Ovary (tissue), 3 donors: Measurements from ENCODE around the gene CAMTA1.

Experiments used
- CTCF ChIP-seq, 3 donors: fragments of 450-650 bp in 2 of 3; fragments of 200-600 bp in 1 of 3; IDR thresholded peaks; one replicate each; pipeline versions ENCODE4 v1.5.1 to v1.8.0; 2016 to 2022; ENCODE audit warnings: antibody characterized with exemption in 3 of 3, mild to moderate bottlenecking in 1 of 3
- POLR2A ChIP-seq: fragments of 450-650 bp; IDR thresholded peaks from one replicate; pipeline ENCODE4 v1.6.1; 2017; ENCODE audit warnings: antibody characterized with exemption, mild to moderate bottlenecking, moderate library complexity
- donor health status: DM: no; HTN: no; CAD: no.

- TF ChIP-seq POLR2A (no peak), CTCF (IDR thresholded peaks at IDR 0.05) (peak in 1 of 3 donors; percentile 26)
Measured at GRCh38 chr1:7218210-7218832, 433.1 kb downstream of the CAMTA1 start.
